Smooth muscle cell (in vitro differentiated cells): ENCODE data around the gene PRC1. TPM values are rescaled to one million over a fixed set of nuclear protein-coding genes. Genes with fewer than 3 reads are reported as not detected.

Experiments used
- DNase-seq: peaks from one replicate; lab custom pipeline; 2025; ENCODE audit not compliant: unreplicated experiment; lab: John Stamatoyannopoulos, UW
- H2AFZ ChIP-seq: fragments of 200-600 bp; sonication (generic); 2 replicates; pipeline ENCODE4 v1.6.0; 2016; ENCODE audit warnings: antibody characterized with exemption, low read depth, mild to moderate bottlenecking
- H3F3A ChIP-seq: fragments of 200-600 bp; sonication (generic); 2 replicates; pipeline ENCODE4 v1.6.0; 2017; ENCODE audit warnings: antibody characterized with exemption, low read depth
- H3K27ac ChIP-seq: fragments of 200-600 bp; sonication (generic); 2 replicates; pipeline ENCODE4 v1.5.1; 2016; ENCODE audit warnings: low read depth, mild to moderate bottlenecking
- H3K27me3 ChIP-seq: fragments of 200-600 bp; sonication (generic); 2 replicates; pipeline ENCODE4 v1.6.1; 2016; ENCODE audit warnings: low read depth, mild to moderate bottlenecking
- H3K36me3 ChIP-seq: fragments of 200-600 bp; sonication (generic); 2 replicates; pipeline ENCODE4 v1.5.1; 2016; ENCODE audit warnings: low read depth
- H3K4me1 ChIP-seq: fragments of 200-600 bp; sonication (generic); 2 replicates; pipeline ENCODE4 v1.5.1; 2016; ENCODE audit warnings: low read depth
- H3K4me2 ChIP-seq: fragments of 200-600 bp; sonication (generic); 2 replicates; pipeline ENCODE4 v1.6.0; 2016; ENCODE audit warnings: mild to moderate bottlenecking
- H3K4me3 ChIP-seq: fragments of 200-600 bp; sonication (generic); 2 replicates; pipeline ENCODE4 v1.5.1; 2016; ENCODE audit warnings: mild to moderate bottlenecking
- H3K79me2 ChIP-seq: fragments of 200-600 bp; sonication (generic); 2 replicates; pipeline ENCODE4 v1.6.0; 2016; ENCODE audit warnings: low read depth, mild to moderate bottlenecking
- H3K9ac ChIP-seq: fragments of 200-600 bp; sonication (generic); 2 replicates; pipeline ENCODE4 v1.6.0; 2016; ENCODE audit warnings: low read depth
- H3K9me3 ChIP-seq: fragments of 200-600 bp; sonication (generic); replicated peaks from 2 replicates; pipeline ENCODE4 v1.5.1; 2016; ENCODE audit warnings: low read depth
- H4K20me1 ChIP-seq: fragments of 200-600 bp; sonication (generic); 2 replicates; pipeline ENCODE4 v1.6.0; 2016; ENCODE audit warnings: low read depth
- CTCF ChIP-seq: fragments of 200-600 bp; sonication (generic); IDR thresholded peaks from 2 replicates; pipeline ENCODE4 v1.5.1; 2017; ENCODE audit warnings: borderline replicate concordance, mild to moderate bottlenecking, antibody characterized with exemption; ENCODE audit not compliant: insufficient read depth, poor library complexity, severe bottlenecking
- WGBS: methylation state at CpG from one replicate; pipeline ENCODE4 v1.1.7; 2016; ENCODE audit warnings: low lambda C conversion rate; 5-methylcytosine and 5-hydroxymethylcytosine counted together
- polyA plus RNA-seq: library from polyadenylated mRNA; unstranded; fragments of >200 nt; fragmentation: Nextera tagmentation; extraction: Ambion mirVana; gene quantifications from 2 replicates; pipeline ENCODE4 v1.2.1, GENCODE V29; 2016
- total RNA-seq: library from RNA; depleted of rRNA; stranded (reverse); fragments of >200 nt; gene quantifications from 2 replicates; pipeline ENCODE4 v1.2.3, GENCODE V29; 2014

The PRC1 gene
- total and polyA plus RNA-seq, 2 experiments from 2014 or later: 20.4 to 32.3 TPM

DNA sequence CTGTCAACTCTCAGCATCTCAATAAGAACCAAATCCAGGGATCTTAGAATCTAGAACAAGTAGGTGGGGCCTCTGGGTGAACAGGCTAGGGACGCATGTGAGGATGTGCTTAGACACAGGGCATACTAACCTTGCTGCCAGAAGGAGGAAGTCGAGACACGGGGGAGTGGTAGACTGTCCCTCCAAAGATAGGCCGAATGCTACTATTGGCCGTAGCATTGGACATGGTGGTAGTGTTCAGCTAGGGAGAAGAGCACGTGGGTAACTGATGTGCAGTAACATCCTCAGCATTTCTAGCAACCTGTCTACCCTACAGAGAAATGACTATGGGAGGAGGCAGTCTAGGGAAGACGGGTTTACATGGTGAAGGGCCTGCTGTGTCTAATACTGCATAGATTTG lies 24.1 kb downstream of the PRC1 start:
- Histone ChIP-seq H3K27me3 (no peaks in the 10 kb centered on the region), H3K9ac (no peak overlapping the region), H3K79me2 (no peaks in the 10 kb centered on the region), H3F3A (no peaks in the 10 kb centered on the region), H3K27ac (no peak overlapping the region), H3K4me3 (no peak overlapping the region), H3K36me3 (no peaks in the 10 kb centered on the region), H3K9me3 (no peaks in the 10 kb centered on the region), H2AFZ (no peak overlapping the region), H4K20me1 (no peaks in the 10 kb centered on the region), H3K4me1 (no peaks in the 10 kb centered on the region), H3K4me2 (no peak overlapping the region)
- WGBS: 96% methylated on average over 7 of the region's 7 CpGs
- no peak for TF ChIP-seq CTCF
- no peak for DNase-seq

GRCh38 chr15:90968434-90968833 lies 25.9 kb downstream of the PRC1 start:
- H4K20me1 ChIP-seq: no peaks in the 10 kb centered on the region
- no peak overlapping the region for H3K4me3 ChIP-seq
- H3K27ac ChIP-seq: no peak overlapping the region
- no peaks in the 10 kb centered on the region for H3K27me3 ChIP-seq
- no peak overlapping the region for H3K4me2 ChIP-seq
- no peaks in the 10 kb centered on the region for H3F3A ChIP-seq
- no peak overlapping the region for H2AFZ ChIP-seq
- no peaks in the 10 kb centered on the region for H3K4me1 ChIP-seq
- no peak overlapping the region for H3K9ac ChIP-seq
- no peaks in the 10 kb centered on the region for H3K36me3 ChIP-seq
- WGBS: 93% methylated on average over 1 of the region's 1 CpG
- no peak for TF ChIP-seq CTCF
- DNase-seq: no peak
- no peaks in the 10 kb centered on the region for H3K79me2 ChIP-seq
- no peaks in the 10 kb centered on the region for H3K9me3 ChIP-seq

DNA sequence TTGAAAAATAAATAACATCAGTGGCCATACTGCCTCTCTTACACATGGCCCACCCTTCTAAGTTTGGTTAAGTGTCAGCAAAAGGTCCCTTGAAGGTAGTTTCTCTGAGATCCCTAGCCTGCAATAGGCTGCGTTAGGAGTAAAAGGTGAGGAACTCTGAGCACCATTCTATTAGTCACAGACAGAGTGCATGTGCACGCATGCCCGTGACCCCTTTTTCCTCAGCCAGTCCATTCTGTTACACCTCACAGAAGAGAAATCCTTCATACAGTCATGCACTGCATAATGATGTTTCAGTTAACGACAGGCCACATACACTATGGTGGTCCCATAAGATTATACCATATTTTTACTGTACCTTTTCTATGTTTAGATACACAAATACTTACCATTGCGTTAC lies 27.1 kb downstream of the PRC1 start:
- H4K20me1 ChIP-seq: no peaks in the 10 kb centered on the region
- no peaks in the 10 kb centered on the region for H3K4me1 ChIP-seq
- no peak overlapping the region for H3K4me2 ChIP-seq
- DNase-seq: no peak
- H3K9ac ChIP-seq: no peak overlapping the region
- no peaks in the 10 kb centered on the region for H3K79me2 ChIP-seq
- no peaks in the 10 kb centered on the region for H3K36me3 ChIP-seq
- no peak overlapping the region for H3K4me3 ChIP-seq
- H3K27ac ChIP-seq: no peak overlapping the region
- H3K27me3 ChIP-seq: no peaks in the 10 kb centered on the region
- no peak overlapping the region for H2AFZ ChIP-seq
- no peak for TF ChIP-seq CTCF
- H3K9me3 ChIP-seq: no peaks in the 10 kb centered on the region
- 85% methylated on average over 5 of the region's 5 CpGs for WGBS
- H3F3A ChIP-seq: no peaks in the 10 kb centered on the region

GRCh38 chr15:90966262-90966661 lies 28.1 kb downstream of the PRC1 start:
- no peak overlapping the region for H3K4me3 ChIP-seq
- no peak for DNase-seq
- H3K27ac ChIP-seq: no peak overlapping the region
- H3K4me2 ChIP-seq: no peak overlapping the region
- no peaks in the 10 kb centered on the region for H3K27me3 ChIP-seq
- TF ChIP-seq CTCF: no peak
- H3K9me3 ChIP-seq: no peaks in the 10 kb centered on the region
- WGBS: 91% methylated on average over 9 of the region's 9 CpGs
- H2AFZ ChIP-seq: no peak overlapping the region
- H3K79me2 ChIP-seq: no peaks in the 10 kb centered on the region
- H4K20me1 ChIP-seq: no peaks in the 10 kb centered on the region
- no peaks in the 10 kb centered on the region for H3K36me3 ChIP-seq
- H3K4me1 ChIP-seq: no peaks in the 10 kb centered on the region
- no peaks in the 10 kb centered on the region for H3F3A ChIP-seq
- H3K9ac ChIP-seq: no peak overlapping the region
